Measurements from ENCODE around the gene PLK5.

The PLK5 gene

DNA sequence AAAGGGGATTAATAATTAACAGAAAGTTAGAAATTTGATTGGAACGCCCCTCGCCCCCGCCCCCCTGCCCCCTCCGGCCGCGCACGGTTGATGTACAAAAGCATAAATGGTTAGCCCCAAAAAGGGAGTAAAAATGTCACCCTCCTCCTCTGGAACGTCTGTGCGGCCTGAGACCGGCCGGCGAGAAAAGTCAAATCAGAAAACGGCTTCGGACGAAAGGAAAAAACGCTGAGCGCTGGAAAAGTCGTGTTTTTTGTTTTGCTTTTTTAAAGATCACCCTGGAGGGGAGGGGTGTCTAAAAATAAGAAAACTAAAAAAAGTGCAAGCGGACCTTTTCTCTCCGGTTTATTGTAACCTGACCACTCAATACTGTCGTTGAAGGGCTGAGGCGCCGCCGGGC lies 31.1 kb downstream of the PLK5 start:
- DNase-seq (ENCODE audit: extremely low read depth in 1 of 2, low read depth in 1 of 2) = no peak

DNA sequence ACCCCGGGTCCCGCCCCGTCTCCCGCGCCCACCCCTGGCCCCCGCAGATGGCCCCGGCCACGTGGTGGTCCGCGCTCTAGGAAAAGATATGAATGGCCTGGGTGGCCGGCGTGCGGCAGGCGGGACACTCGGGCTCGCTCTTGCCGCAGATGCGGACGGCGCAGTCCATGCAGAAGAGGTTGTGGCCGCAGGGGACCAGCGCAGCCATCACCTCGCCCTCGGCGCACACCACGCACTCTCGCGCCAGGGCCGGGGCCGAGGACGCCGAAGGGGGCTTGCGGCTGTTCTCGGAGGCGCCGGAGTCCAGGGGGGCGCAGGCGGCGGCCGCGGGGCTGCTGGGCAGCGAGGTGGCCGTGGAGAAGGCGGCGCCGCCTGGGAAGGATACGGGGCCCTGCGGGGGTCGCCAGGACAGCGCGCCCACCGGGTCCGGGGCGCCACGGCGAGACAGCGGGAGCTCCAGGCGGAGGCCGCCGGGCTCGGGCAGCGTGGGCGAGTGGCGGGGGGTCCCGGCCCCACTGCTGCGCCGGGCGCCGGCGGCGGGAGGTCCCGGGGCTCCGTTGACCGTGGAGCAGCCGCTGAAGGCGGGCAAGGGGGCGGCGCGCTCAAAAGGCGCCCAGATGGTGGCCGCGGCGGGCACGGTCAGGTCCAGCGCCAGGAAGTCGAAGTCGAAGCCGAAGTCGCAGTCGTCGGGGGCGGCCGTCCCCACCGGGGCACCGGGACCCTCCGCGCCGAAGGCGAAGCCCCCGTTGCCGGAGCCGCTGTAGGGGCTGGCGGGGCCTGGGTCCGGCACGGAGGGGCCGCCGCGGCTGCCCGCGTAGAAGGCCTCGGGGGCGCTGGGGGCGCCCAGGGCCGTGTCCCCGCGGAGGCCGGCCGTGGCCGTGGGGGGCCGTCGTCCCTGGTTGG lies 31.9 kb downstream of the PLK5 start:
- DNase-seq (ENCODE audit: extremely low read depth in 1 of 2, low read depth in 1 of 2) = no peak

DNA sequence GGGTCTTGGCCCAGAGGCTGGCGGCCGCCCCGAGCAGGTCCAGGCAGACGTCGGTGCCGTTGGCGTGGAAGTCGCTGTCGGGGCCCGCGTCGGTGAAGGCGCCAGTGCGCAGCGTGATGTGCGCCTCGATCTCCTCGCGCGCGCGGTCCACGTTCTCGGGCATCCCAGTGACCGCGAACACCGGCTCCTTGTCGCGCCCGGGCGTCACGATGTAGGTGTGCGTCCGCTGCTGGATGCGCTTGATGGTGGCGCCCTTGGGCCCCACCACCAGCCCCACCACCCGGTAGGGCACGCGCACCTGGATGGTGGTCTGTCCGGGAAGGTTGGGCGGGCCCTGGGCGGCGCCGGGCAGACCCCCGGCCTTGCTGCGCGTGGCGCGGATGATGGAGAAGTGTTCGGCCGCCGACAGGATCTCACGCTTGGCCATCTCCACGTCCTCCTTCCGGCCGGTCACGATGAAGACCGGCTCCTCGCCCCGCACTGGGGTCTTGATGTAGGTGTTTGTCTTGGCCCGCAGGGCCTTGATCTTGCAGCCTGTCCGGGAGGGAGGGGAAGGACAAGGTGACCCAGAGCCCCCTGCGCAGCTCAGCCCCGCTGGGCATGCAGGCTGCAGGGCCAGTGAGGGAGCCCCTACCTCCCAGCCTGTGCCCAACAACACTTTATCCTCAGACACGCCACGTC lies 32.7 kb downstream of the PLK5 start:
- DNase-seq (ENCODE audit: extremely low read depth in 1 of 2, low read depth in 1 of 2) = no peak

DNA sequence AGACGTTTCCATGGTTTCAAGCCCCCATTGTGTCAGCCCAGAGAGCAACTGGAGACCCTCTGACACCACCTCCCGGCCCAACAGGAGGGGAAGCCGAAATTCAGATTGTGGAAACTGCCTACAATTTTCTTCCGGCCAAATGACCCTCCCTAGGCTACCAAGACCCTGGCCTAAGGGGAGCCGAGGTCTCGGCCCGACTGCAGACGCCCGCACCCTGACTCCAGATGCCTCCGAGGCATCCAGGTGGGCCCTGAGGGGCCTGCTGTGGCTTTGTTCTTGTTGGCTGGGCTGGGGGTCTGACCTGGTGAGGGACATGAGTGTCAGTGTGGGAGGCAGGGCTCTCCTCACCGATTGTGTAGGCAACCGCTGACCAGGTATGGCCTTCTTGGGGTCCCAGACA lies 34.7 kb downstream of the PLK5 start:
- DNase-seq (ENCODE audit: extremely low read depth in 1 of 2, low read depth in 1 of 2) = no peak

DNA sequence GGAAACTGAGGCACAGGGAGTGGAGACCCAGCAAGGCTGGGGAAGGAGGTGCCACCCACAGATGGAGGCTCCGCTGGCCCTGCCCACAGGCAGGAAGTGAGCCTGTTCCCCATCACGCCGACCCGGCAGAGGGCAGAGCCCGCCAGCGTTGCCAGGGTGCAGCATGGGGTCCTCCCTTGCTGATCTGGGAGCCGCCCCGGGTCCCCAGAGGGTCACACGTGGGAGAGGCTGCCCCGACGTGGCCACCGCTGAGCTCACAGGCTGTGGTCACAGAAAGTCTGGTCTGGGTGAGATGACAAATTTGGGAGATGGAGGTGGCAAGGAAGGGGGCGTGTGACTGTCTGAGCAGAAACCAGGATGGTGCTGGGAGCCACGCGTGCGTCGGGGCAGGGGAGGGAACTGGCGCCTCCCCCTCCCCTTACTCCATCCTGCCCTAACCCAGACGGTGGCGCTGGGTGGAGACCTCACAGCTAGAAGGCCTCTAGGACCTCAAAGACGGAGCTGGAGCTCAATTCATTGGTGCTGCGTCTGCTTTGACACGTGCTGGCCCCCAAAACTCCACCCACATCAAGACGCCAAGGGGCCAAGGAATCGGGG lies 36.5 kb downstream of the PLK5 start:
- no peak for DNase-seq (ENCODE audit: extremely low read depth in 1 of 2, low read depth in 1 of 2)

DNA sequence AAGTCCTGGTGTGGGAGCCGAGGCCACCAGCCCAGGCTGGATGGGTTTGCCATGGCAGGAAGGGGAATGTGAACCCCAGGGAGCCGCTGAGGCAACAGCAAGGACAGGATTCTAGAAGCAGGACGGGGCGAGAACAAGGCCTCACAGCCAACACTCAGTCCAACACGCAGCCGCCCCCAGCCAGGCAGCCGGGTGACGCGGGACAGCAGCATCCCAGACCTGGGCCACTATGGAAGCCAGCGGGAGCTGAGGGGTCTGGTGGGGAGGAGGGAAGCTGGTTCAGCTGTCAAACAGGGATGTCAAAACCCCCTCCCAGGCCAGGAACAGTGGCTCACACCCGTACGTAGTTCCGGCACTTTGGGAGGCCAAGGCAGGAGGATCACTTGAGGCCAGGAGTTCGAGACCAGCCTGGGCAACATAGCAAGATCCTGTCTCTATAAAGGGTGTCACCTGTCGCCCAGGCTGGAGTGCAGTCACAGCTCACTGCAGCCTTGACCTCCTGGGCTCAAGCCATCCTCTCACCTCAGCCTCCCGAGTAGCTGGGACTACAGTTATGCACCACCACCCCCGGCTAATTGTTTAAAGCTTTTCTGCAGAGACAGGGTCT lies 37.5 kb downstream of the PLK5 start:
- no peak for DNase-seq (ENCODE audit: extremely low read depth in 1 of 2, low read depth in 1 of 2)

DNA sequence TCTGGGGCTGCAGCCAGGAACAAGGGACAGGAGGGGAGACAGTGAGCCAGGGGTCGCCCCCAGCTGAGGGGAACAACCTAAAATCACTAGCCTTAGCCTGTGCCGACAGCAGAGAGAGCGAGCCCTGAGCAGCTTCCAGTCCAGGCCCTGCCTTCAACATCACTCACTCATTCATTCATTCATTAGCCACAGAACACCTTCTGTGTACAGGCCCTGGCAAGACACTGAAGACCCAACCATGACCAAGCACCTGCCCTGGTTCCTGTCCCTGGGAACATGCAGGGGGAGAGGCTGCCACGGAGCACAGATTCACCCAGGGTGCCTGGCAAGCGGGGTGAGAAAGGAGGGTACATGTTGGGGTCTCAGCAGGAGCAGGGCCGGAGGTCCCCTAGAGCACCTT lies 39.4 kb downstream of the PLK5 start:
- DNase-seq (ENCODE audit: extremely low read depth in 1 of 2, low read depth in 1 of 2) = no peak

DNA sequence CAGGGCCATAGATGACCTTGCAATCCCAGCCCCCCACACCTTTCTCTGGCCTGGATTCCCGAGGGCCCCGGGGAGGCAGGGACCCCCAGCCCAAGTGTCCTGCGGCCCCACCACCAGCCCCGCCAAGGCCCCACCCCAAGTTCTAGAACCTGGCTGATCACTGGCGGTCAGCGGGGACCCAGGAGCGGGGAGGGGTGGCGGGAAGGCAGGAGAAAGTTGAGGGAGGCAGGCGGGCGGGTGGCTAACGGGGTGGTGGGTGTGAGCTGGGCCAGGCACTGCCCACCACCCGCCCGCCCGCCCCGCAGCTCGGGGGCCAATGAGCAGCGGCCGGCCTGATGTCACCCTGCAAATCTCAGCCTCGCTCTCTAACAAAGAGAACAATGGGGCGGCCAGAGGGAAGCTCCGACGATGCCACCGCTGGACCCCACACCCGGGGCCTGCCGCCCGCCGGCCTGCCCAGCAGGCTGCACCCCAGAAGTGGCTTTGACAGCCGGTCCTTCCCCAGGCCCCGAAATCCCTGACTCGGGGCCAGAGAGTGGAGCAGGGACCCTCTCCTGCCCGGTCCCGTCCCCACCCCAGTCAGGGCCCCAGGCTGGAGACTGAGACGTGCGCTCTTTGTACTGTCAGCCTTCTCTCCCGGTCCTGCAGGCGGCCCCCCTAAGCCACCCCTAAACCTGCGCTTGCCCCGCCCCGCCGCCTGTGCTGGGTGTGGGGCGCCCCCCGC lies 42.7 kb downstream of the PLK5 start:
- DNase-seq (ENCODE audit: extremely low read depth in 1 of 2, low read depth in 1 of 2) = no peak

DNA sequence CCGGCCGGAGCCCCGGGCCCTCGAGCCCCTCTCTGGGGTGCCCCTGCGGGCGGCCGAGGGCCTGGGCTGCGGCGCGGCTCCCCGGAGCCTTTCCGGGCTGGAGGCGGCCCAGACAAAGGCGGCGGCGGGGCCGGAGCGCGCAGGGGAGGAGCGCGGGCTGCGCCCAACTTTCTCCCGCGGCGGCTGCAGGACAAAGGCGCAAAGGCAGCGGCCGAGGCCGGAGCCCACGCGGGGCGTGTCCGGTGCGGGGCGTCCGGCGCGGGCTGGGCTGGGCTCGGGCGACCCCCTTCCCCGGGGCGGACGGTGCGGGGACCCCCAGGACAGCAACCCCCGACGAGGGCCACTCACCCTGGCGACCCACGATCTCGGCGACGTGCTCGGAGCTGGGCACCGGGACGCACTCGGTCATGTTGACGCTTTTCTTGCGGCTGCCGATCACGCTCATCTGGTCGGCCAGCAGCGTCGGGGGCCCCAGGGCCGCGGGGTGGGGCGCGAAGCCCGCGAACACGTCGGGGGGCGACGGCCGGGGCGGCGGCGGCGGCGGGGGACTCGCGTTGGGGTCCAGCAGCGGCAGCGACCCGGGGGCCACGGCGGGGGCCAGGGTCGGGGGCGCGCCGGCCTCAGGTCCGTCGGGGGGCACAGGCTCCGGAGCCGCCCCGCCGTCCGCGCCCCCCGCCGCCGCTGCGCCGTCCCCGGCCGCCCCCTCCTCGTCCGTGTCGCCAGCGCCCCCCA lies 43.4 kb downstream of the PLK5 start:
- no peak for DNase-seq (ENCODE audit: extremely low read depth in 1 of 2, low read depth in 1 of 2)

DNA sequence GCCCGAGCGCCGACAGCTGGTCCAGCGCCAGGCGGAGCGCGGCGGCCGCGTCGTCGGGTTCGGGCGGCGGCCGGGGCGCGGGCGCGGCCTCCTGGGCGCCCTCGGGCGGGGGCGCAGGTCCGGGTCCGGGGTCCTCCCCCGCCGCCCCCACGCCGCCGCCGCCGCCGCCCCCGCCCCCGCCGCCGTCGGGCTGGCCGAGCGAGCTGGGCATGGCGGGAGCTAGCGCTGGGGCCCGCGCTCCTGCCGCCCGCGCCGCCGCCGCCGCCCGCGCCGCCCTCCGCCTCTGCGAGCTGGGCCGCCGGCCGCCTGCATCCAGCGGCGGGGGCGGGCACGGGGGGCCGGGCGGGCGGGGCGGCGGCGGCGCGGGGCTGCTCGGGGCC lies 44.0 kb downstream of the PLK5 start:
- no peak for DNase-seq (ENCODE audit: extremely low read depth in 1 of 2, low read depth in 1 of 2)

DNA sequence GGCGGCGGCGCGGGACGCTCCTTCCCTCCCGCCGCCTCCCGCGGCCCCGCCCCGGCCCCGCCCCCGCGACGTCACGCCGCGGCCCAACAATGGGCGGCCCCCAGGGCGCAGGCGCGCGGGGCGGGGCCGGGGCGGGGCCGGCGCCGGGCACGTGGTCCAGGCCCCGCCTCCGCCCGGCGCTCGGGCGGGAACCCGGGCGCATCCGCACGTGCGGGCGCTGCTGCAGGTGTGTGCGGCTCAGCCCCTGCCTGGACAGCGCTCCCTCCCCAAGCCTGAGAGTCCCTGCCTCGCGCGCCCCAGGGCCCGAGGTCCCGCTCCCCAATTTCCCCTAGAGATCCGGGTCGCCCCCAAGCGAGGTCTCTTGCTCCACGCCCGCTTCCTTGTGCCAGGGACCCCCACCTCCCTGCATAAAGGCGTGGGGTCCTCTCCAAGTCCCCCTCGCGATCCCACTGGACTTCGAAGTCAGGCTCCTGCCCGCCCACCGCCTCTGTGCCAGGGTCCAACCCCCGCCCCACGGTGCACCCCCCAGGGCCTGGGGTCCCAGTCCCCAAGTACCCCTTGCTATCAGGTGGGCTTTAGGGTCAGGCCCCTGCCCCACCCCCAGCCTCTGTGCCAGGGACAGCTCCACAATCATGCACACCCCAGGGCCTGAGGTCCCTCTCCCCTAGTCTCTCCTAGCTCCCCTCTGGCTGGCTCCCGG lies 44.6 kb downstream of the PLK5 start, which contains the start of gene MEX3D:
MEX3D (minus strand) TSS at position 6 of the 700 bp plus-strand sequence. CDS start 267 bp downstream, outside the sequence.
- peak; percentile 59 to 63 for DNase-seq (ENCODE audit: extremely low read depth in 1 of 2, low read depth in 1 of 2)

DNA sequence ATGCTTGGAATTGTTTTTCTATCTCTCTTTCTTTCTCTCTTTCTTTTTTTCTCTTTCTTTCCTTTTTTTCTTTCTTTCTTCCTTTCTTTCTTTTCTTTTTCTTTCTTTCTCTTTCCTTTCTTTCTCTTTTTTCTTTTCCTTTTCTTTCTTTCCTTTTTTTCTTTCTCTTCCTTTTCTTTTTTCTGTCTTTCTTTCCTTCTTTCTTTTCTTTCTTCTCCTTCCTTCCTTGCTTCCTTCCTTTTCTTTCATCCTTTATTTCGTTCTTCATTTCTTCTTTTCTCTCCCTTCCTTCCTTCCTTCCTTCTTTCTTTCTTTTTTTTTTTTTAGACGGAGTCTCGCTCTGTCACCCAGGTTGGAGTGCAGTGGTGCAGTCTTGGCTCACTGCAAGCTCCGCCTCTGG lies 46.1 kb downstream of the PLK5 start:
- DNase-seq (ENCODE audit: extremely low read depth in 1 of 2, low read depth in 1 of 2) = no peak

DNA sequence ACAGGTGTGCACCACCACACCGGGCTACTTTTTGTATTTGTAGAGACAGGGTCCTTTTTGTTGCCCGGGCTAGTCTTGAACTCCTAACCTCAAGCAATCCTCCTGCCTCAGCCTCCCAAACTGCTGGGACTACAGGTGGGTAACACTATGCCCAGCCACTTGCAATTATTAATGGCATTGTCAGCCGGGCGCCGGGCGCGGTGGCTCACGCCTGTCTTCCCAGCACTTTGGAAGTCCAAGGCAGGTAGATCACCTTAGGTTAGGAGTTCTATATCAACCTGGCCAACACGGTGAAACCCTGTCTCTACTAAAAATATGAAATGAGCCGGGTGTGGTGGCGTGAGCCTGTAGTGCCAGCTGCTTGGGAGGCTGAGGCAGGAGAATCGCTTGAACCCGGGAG lies 47.0 kb downstream of the PLK5 start:
- no peak for DNase-seq (ENCODE audit: extremely low read depth in 1 of 2, low read depth in 1 of 2)

DNA sequence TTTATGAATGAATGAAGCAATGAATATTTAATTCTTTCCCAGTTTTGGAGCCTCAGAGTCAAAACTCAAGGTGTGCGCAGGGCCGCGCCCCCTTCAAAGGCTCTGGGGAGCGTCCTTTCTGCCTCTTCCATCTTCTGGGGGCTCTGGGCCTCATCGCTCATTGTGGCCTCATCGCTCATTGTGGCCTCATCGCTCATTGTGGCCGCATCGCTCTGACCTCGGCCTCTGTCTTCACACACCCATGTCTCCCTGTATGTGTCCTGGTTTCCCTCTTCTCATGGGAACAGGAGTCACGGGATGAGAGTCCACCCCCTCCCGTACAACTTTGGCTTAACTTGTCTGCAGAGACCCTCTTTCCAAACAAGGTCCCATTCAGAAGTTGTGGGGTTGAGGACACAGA lies 47.5 kb downstream of the PLK5 start:
- DNase-seq (ENCODE audit: extremely low read depth in 1 of 2, low read depth in 1 of 2) = no peak

DNA sequence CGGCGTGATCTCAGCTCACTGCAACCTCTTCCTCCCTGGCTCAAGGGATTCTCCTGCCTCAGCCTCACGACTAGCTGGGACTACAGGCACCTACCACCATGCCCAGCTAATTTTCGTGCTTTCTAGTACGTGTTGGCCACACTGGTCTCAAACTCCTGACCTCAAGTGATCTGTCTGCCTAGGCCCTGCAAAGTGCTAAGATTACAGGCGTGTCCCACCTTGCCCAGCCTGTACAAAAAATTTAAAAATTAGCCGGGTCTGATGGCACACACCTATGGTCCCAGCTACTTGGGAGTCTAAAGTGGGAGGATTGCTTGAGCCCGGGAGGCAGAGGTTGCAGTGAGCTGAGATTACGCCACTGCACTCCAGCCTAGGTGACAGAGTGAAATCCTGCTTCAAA lies 48.9 kb downstream of the PLK5 start:
- DNase-seq (ENCODE audit: extremely low read depth in 1 of 2, low read depth in 1 of 2) = no peak

DNA sequence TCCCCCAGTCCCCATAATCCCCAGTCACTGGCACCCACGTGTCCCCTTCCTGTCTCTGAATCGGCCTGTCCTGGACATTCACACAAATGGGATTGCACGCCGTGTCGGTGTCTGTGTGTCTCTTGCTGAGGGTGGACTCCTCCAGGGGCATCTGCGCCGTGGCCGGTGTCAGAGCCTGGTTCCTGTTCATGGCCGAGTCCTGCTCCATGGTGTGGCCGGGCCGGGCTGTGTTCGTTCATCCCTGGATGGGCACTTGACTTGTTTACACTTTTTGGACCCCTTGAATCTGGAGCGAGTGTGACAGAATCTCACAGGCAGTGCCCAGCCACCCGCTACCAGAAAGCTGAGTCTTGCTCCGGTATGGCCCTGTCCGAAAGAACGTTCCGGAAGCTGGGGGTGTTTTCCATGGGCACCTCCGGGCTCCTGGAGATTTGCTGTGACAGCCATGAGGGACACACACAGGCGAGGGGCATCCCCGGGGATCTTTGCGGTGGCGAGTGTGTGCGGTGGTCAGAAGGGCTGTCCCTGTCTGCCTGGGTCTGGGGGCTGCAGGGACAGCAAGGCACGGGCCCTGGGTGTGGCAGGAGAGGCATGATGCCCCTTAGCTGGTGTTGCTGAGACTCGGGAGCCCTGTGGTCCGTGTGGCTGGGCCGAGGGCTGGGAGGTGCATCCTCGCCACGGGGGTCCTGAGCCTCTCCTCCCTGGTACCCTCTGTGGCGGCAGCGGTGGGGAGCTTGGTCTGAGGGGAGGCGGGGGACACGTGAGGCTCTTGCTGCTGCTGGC lies 50.7 kb downstream of the PLK5 start:
- no peak for DNase-seq (ENCODE audit: extremely low read depth in 1 of 2, low read depth in 1 of 2)

DNA sequence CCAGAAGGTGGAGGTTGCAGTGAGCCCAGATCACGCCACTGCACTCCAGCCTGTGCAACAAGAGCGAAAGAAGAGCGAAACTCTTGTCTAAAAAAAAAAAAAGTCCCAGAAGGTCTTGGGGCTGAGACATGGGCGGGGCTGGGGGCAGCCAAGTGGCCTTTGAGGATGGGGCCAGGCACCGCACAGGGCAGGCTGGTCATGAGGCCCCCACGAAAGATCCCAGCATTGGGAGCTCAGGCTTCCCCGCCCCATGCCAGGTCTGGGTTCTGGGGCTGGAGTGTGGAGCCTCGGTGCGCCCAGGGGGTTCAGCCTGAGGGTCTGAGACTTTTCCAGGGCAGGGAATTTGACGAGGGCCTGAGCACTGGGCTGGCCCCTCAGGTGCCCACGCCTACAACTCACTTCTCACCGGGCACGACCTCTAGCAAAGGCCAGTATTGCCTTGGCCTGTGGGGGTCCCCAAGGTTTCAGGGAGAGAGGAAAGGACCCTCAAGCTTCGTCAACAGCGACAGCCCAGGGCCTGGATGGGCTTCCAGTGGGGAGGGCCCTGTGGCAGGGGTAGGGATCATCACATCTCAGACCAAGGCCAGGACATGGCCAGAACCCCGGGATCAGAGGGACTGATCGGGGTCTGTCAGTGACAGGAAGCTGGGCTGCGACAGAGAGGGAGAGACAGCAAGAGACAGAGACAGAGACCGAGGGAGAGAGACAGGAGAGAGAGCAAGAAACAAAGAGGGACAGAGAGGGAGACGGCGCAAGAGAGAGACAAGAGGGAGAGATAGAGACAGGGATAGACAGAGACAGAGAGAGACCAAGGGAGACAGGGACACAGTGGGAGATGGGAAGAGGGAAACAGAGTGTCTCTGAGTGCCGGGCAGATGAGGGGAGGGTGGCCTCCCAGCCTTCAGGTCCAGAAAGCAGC lies 51.7 kb downstream of the PLK5 start:
- DNase-seq (ENCODE audit: extremely low read depth in 1 of 2, low read depth in 1 of 2) = no peak
